GM13976 (cell line): ENCODE measurements around the gene ICA1.

Experiments
- DNase-seq: peaks from one replicate; pipeline ENCODE4 v3.0.0; 2012; ENCODE audit warnings: low spot score
- CTCF ChIP-seq: IDR thresholded peaks from 2 replicates; pipeline ENCODE4 v1.5.1; 2012; ENCODE audit warnings: borderline replicate concordance, mild to moderate bottlenecking; ENCODE audit not compliant: insufficient read depth; ENCODE audit errors: extremely low read depth, missing control alignments, control extremely low read depth
- in situ Hi-C: fragments of 300-500 bp; cut with MboI; formaldehyde crosslinking; loops from one replicate; pipeline ENCODE4 v1.12.0; 2022; ENCODE audit warnings: low sequenced_read_pairs, mixed read lengths, inconsistent platforms; ENCODE audit not compliant: unreplicated experiment

The ICA1 gene

GRCh38 chr7:8236780-8237407, 25.1 kb downstream of the ICA1 start:
- TF ChIP-seq CTCF, result no peak
- in situ Hi-C loops, result no loop called here
- DNase-seq, result no peak

GRCh38 chr7:8232999-8233847, 28.7 kb downstream of the ICA1 start:
- in situ Hi-C loops, result no loop called here
- no peak for DNase-seq
- no peak for TF ChIP-seq CTCF

GRCh38 chr7:8229927-8230326, 32.0 kb downstream of the ICA1 start:
- no peak for TF ChIP-seq CTCF
- in situ Hi-C loops, result no loop called here
- DNase-seq, result no peak

- in situ Hi-C loops, result no loop called here
- no peak for DNase-seq
- no peak for TF ChIP-seq CTCF
Measured at GRCh38 chr7:8228766-8229674, 32.9 kb downstream of the ICA1 start.

- TF ChIP-seq CTCF, result no peak
- in situ Hi-C loops, result no loop called here
- DNase-seq, result no peak
Measured at GRCh38 chr7:8228068-8228467, 33.9 kb downstream of the ICA1 start.

GRCh38 chr7:8227261-8227660, 34.7 kb downstream of the ICA1 start:
- DNase-seq, result no peak
- in situ Hi-C loops, result no loop called here
- no peak for TF ChIP-seq CTCF
